GM12878 (cell line): Measurements from ENCODE around the gene PDE8B. TPM values are rescaled to one million over a fixed set of nuclear protein-coding genes. Genes with fewer than 3 reads are reported as not detected.

Source experiments
- ATAC-seq: fragments of 200-7000 bp; cut with Tn5 transposase; 3 replicates; pipeline ENCODE4 v1.9.1; 2020; ENCODE audit warnings: mild to moderate bottlenecking, moderate library complexity
- BruUV-seq: library from RNA; stranded (reverse); fragments of 400-500 nt; replicated peaks from 2 replicates; lab custom pipeline; 2021; lab: Mats Ljungman, UMichigan
- CTCF ChIA-PET: fragments of 300-600 bp; sonication (Branson Sonifier 250); formaldehyde crosslinking; extraction: SDS; loops from one replicate; lab custom pipeline; 2021; ENCODE audit warnings: inconsistent platforms; lab: Yijun Ruan, JAX
- POLR2A ChIA-PET: fragments of 350-600 bp; formaldehyde crosslinking; extraction: SDS; loops from one replicate; lab custom pipeline; 2021; ENCODE audit warnings: inconsistent platforms; lab: Charles Lee
- RAD21 ChIA-PET: fragments of 300-600 bp; sonication (Branson Sonifier 250); formaldehyde crosslinking; loops from one replicate; lab custom pipeline; 2023; ENCODE audit warnings: antibody characterized with exemption; ENCODE audit not compliant: unreplicated experiment; lab: Charles Lee
- SMC1A ChIA-PET: fragments of 300-600 bp; sonication (Branson Sonifier 250); formaldehyde crosslinking; loops from one replicate; lab custom pipeline; 2023; ENCODE audit not compliant: unreplicated experiment, uncharacterized antibody; lab: Charles Lee
- DNase-seq: peaks from one replicate; pipeline ENCODE4 v3.0.0-alpha.2; 2011; ENCODE audit warnings: low read depth, low spot score
- FAIRE-seq: peaks from 3 replicates; lab custom pipeline; 2011; peaks lifted over from hg19 to GRCh38; lab: Jason Lieb, UNC
- H2AFZ ChIP-seq: 2 replicates; pipeline ENCODE4 v1.6.0; 2011; ENCODE audit warnings: low read depth, low read length, control low read depth; ENCODE audit not compliant: control insufficient read depth
- H3K27ac ChIP-seq: 2 replicates; pipeline ENCODE4 v1.5.1; 2011; ENCODE audit warnings: control low read depth; ENCODE audit not compliant: control insufficient read depth, insufficient read depth
- H3K27me3 ChIP-seq, 2 experiments: replicated peaks in 1 of 2; 2 replicates each; pipeline versions ENCODE4 v1.6.0 to v1.6.1; 2011; ENCODE audit warnings: low read length in 1 of 2; ENCODE audit not compliant: control insufficient read depth in 2 of 2, insufficient read depth in 2 of 2
- H3K36me3 ChIP-seq, 2 experiments: 2 replicates each; pipeline ENCODE4 v1.5.1; 2011; ENCODE audit warnings: low read length in 1 of 2; ENCODE audit not compliant: control insufficient read depth in 2 of 2, insufficient read depth in 2 of 2
- H3K4me1 ChIP-seq: 2 replicates; pipeline ENCODE4 v1.6.1; 2011; ENCODE audit warnings: mild to moderate bottlenecking, low read length, moderate library complexity, mixed read lengths; ENCODE audit not compliant: control insufficient read depth, insufficient read depth
- H3K4me2 ChIP-seq: 2 replicates; pipeline ENCODE4 v1.6.0; 2011; ENCODE audit warnings: control low read depth; ENCODE audit not compliant: control insufficient read depth, insufficient read depth
- H3K4me3 ChIP-seq: fragments of 200-600 bp; sonication (generic); 2 replicates; pipeline ENCODE4 v1.5.1; 2016
- H3K79me2 ChIP-seq: 2 replicates; pipeline ENCODE4 v1.6.0; 2011; ENCODE audit warnings: low read length; ENCODE audit not compliant: control insufficient read depth, insufficient read depth
- H3K9ac ChIP-seq: 2 replicates; pipeline ENCODE4 v1.8.0; 2011; ENCODE audit warnings: low read length, control low read depth, mixed read lengths; ENCODE audit not compliant: control insufficient read depth, insufficient read depth
- H3K9me3 ChIP-seq: replicated peaks from 3 replicates; pipeline ENCODE4 v1.5.1; 2011; ENCODE audit warnings: mild to moderate bottlenecking, low read length; ENCODE audit not compliant: control insufficient read depth, insufficient read depth
- H4K20me1 ChIP-seq: 2 replicates; pipeline ENCODE4 v1.6.0; 2011; ENCODE audit not compliant: control insufficient read depth, insufficient read depth
- CBX3 ChIP-seq: fragments of 200-600 bp; sonication (generic); IDR thresholded peaks from 2 replicates; pipeline ENCODE4 v1.6.1; 2016; ENCODE audit warnings: low read depth, borderline replicate concordance
- FOXK2 ChIP-seq: fragments of 450-650 bp; IDR thresholded peaks from 2 replicates; pipeline ENCODE4 v1.6.1; 2017; ENCODE audit warnings: mild to moderate bottlenecking, moderate library complexity
- HCFC1 ChIP-seq: fragments of 150-350 bp; IDR thresholded peaks from 2 replicates; pipeline ENCODE4 v1.6.1; 2014; ENCODE audit warnings: low read length
- MEF2A ChIP-seq: IDR thresholded peaks from 2 replicates; pipeline ENCODE4 v1.6.1; 2011; ENCODE audit warnings: low read depth, mild to moderate bottlenecking, low read length, moderate library complexity; ENCODE audit not compliant: insufficient read depth
- NBN ChIP-seq: fragments of 450-650 bp; IDR thresholded peaks from 2 replicates; pipeline ENCODE4 v1.6.1; 2016
- RB1 ChIP-seq: fragments of 450-650 bp; formaldehyde crosslinking; IDR thresholded peaks from 2 replicates; pipeline ENCODE4 v1.6.1; 2017; ENCODE audit warnings: mild to moderate bottlenecking, borderline replicate concordance
- ZBED1 ChIP-seq: IDR thresholded peaks from 2 replicates; pipeline ENCODE4 v1.6.1; 2016; ENCODE audit warnings: borderline replicate concordance
- WGBS: methylation state at CpG from one replicate; pipeline ENCODE4 v1.1.6; 2016; ENCODE audit warnings: low lambda C conversion rate; ENCODE audit not compliant: insufficient replicate concordance, insufficient coverage; ENCODE audit errors: missing lambda C conversion rate; 5-methylcytosine and 5-hydroxymethylcytosine counted together
- in situ Hi-C: fragments of 300-500 bp; cut with MboI; formaldehyde crosslinking; loops from 9 replicates; pipeline ENCODE4 v1.14.3; 2018; ENCODE audit warnings: mixed read lengths
- intact Hi-C: fragments of 100-400 bp; cut with micrococcal nuclease; formaldehyde crosslinking; loops from one replicate; pipeline ENCODE4 v1.14.2; 2022; ENCODE audit not compliant: unreplicated experiment
- polyA plus RNA-seq, 11 experiments: library from polyadenylated mRNA; depleted of rRNA in 4 of 11; unstranded in 6 of 11; stranded (reverse) in 5 of 11; fragments of >200 nt; fragmentation: Nextera tagmentation in 4 of 11; fragmentation: Illumina TruSeq in 1 of 11; extraction: Ambion mirVana in 4 of 11; extraction: Trizol in 1 of 11; gene quantifications; 1 replicate in 1 of 11; 2 replicates in 10 of 11; pipeline versions ENCODE4 v1.2.1 to v1.2.3, GENCODE V29; 2011 to 2016; ENCODE audit warnings: inconsistent platforms in 2 of 11, missing spikeins in 2 of 11, low read depth in 1 of 11
- total RNA-seq, 4 experiments: library from RNA; depleted of rRNA in 3 of 4; stranded (reverse); fragments of >200 nt in 3 of 4; fragmentation: Illumina TruSeq in 1 of 4; extraction: Trizol in 1 of 4; gene quantifications; 2 replicates each; pipeline versions ENCODE4 v1.2.1 to v1.2.3, GENCODE V29; 2013 to 2021
- TF ChIP-seq, protein P1 (sequence below): fragments of 450-650 bp; IDR thresholded peaks from 2 replicates; pipeline ENCODE4 v1.6.1; 2018; ENCODE audit warnings: borderline replicate concordance, mild to moderate bottlenecking; ENCODE audit not compliant: partially characterized antibody
- TF ChIP-seq, protein P2 (sequence below): fragments of 450-650 bp; IDR thresholded peaks from 2 replicates; pipeline ENCODE4 v1.6.1; 2017; ENCODE audit warnings: borderline replicate concordance

The PDE8B gene
- total and polyA plus RNA-seq, 10 of the 15 experiments (the other 5 are each of a cell fraction or from before 2014, with no cell fraction given), result 0.03 to 0.44 (median 0.20) TPM; not detected in 3

DNA sequence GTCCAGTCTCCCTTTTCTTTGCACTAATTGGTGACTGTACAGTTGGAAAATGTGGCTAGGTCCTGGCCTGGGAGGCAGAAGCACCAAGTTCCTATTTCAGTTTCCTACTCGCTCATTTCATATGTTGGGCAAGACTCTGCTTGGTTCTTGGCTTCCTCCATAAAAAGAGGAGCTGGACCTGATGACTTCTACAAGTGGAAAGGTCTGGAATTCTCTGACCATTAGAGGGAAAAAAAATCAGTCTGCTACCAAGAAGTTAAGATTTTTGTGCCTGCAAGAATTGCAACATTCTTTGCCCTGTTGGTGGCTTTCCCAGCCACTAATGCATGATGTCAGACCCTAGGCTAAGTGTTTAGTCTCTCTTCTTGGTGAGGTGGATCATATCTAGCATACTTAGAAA lies 190.2 kb downstream of the PDE8B start:
- H2AFZ ChIP-seq, result no peak overlapping the region
- H3K36me3 ChIP-seq, result no peaks in the 10 kb centered on the region
- no peaks in the 10 kb centered on the region for H3K27me3 ChIP-seq
- TF ChIP-seq, protein P1, sequence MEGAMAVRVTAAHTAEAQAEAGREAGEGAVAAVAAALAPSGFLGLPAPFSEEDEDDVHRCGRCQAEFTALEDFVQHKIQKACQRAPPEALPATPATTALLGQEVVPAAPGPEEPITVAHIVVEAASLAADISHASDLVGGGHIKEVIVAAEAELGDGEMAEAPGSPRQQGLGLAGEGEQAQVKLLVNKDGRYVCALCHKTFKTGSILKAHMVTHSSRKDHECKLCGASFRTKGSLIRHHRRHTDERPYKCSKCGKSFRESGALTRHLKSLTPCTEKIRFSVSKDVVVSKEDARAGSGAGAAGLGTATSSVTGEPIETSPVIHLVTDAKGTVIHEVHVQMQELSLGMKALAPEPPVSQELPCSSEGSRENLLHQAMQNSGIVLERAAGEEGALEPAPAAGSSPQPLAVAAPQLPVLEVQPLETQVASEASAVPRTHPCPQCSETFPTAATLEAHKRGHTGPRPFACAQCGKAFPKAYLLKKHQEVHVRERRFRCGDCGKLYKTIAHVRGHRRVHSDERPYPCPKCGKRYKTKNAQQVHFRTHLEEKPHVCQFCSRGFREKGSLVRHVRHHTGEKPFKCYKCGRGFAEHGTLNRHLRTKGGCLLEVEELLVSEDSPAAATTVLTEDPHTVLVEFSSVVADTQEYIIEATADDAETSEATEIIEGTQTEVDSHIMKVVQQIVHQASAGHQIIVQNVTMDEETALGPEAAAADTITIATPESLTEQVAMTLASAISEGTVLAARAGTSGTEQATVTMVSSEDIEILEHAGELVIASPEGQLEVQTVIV, result no peak
- TF ChIP-seq CBX3 (no peak), FOXK2 (no peak), HCFC1 (no peak), RB1 (no peak), MEF2A (no peak), NBN (no peak), ZBED1 (no peak)
- TF ChIP-seq, protein P2, sequence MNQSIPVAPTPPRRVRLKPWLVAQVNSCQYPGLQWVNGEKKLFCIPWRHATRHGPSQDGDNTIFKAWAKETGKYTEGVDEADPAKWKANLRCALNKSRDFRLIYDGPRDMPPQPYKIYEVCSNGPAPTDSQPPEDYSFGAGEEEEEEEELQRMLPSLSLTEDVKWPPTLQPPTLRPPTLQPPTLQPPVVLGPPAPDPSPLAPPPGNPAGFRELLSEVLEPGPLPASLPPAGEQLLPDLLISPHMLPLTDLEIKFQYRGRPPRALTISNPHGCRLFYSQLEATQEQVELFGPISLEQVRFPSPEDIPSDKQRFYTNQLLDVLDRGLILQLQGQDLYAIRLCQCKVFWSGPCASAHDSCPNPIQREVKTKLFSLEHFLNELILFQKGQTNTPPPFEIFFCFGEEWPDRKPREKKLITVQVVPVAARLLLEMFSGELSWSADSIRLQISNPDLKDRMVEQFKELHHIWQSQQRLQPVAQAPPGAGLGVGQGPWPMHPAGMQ, result no peak
- in situ Hi-C loops, result no loop called here
- intact Hi-C loops, result no loop called here
- no peak overlapping the region for H3K4me3 ChIP-seq
- H3K79me2 ChIP-seq, result no peaks in the 10 kb centered on the region
- H4K20me1 ChIP-seq, result no peaks in the 10 kb centered on the region
- no TSS peak for BruUV-seq
- H3K4me2 ChIP-seq, result no peak overlapping the region
- no peaks in the 10 kb centered on the region for H3K4me1 ChIP-seq
- H3K27ac ChIP-seq, result no peak overlapping the region
- RAD21 ChIA-PET, result no interaction called here
- SMC1A ChIA-PET, result interaction anchor here (0.7 to 1.8 kb wide), 2 partner anchors 12 to 27 kb away, joined by 3 to 5 read pairs; no protein-coding TSS in a partner anchor
- WGBS, result 40% methylated on average over 1 of the region's 1 CpG
- FAIRE-seq (no peak), ATAC-seq (no peak), DNase-seq (no peak)
- no peaks in the 10 kb centered on the region for H3K9me3 ChIP-seq
- POLR2A ChIA-PET, result no interaction called here
- no peak overlapping the region for H3K9ac ChIP-seq
- CTCF ChIA-PET, result interaction anchor here (0.9 kb wide), 1 partner anchor 37 kb away, joined by 3 read pairs; no protein-coding TSS in a partner anchor
